ENCODE data around the gene GATA2.

The GATA2 gene

GRCh38 chr3:128471720-128472119 lies 21.3 kb downstream of the GATA2 start:
- DNase-seq: no peak

GRCh38 chr3:128471110-128471509 lies 21.9 kb downstream of the GATA2 start:
- DNase-seq: no peak

- DNase-seq: no peak
Measured at GRCh38 chr3:128470134-128470899, 22.7 kb downstream of the GATA2 start.

- no peak for DNase-seq
Measured at GRCh38 chr3:128469556-128469955, 23.4 kb downstream of the GATA2 start.

- no peak for DNase-seq
Measured at GRCh38 chr3:128468791-128469527, 24.0 kb downstream of the GATA2 start.

GRCh38 chr3:128468285-128468790 lies 24.7 kb downstream of the GATA2 start:
- no peak for DNase-seq

- no peak for DNase-seq
Measured at GRCh38 chr3:128466840-128467541, 26.0 kb downstream of the GATA2 start, which contains the start of gene DNAJB8. Gene DNAJB8 (minus strand): TSS chr3:128466890. CDS start chr3:128463245, 3,645 bp downstream.

- no peak for DNase-seq
Measured at GRCh38 chr3:128464702-128465101, 28.3 kb downstream of the GATA2 start.

GRCh38 chr3:128464188-128464587 lies 28.8 kb downstream of the GATA2 start:
- DNase-seq: no peak

- no peak for DNase-seq
Measured at GRCh38 chr3:128463771-128464170, 29.2 kb downstream of the GATA2 start.

GRCh38 chr3:128463354-128463753 lies 29.6 kb downstream of the GATA2 start:
- DNase-seq: no peak

GRCh38 chr3:128462931-128463330 lies 30.1 kb downstream of the GATA2 start:
- DNase-seq: no peak

GRCh38 chr3:128462341-128462910 lies 30.6 kb downstream of the GATA2 start:
- no peak for DNase-seq

GRCh38 chr3:128461731-128462130 lies 31.3 kb downstream of the GATA2 start:
- no peak for DNase-seq

GRCh38 chr3:128459461-128459820 lies 33.6 kb downstream of the GATA2 start:
- DNase-seq: no peak

GRCh38 chr3:128458746-128459460 lies 34.1 kb downstream of the GATA2 start:
- no peak for DNase-seq

- DNase-seq: no peak
Measured at GRCh38 chr3:128457937-128458336, 35.1 kb downstream of the GATA2 start.

- no peak for DNase-seq
Measured at GRCh38 chr3:128456776-128457715, 36.0 kb downstream of the GATA2 start.

- no peak for DNase-seq
Measured at GRCh38 chr3:128455786-128456748, 36.9 kb downstream of the GATA2 start.

GRCh38 chr3:128455116-128455515 lies 37.9 kb downstream of the GATA2 start:
- DNase-seq: no peak
